Embryonic facial prominence (tissue), 1 donor: ENCODE data around the gene ZNF385D.
"Not testable (repeated sequence)": the region's sequence is repeated elsewhere in the genome, so short reads cannot be mapped to it uniquely, and the experiment has no call there.

Source experiments
- DNase-seq: peaks from one replicate; pipeline ENCODE4 v3.0.0-alpha.2; 2016; ENCODE audit errors: extremely low spot score

Gene ZNF385D

GRCh38 chr3:21509731-21510470 lies 241.1 kb downstream of the ZNF385D start:
- no peak for DNase-seq

DNA sequence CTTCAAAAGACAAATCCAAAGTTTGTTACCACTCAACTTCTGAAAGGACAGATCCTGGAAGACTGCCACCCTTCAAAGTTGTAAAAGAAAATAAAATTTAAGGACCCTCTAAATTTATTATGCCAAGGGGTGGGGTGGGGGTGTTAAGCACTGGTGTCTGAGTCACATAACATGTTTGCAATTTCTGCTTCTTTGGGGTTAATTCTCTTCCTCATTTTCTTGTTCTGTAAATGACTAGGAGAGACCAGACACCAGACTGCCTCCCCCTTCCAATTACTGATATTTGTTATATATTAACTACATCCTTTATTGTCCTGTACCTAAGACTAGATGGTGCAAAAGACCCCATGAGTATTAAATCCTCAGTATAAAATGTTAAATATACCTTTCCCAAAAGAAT lies 242.8 kb downstream of the ZNF385D start:
- DNase-seq: no peak

DNA sequence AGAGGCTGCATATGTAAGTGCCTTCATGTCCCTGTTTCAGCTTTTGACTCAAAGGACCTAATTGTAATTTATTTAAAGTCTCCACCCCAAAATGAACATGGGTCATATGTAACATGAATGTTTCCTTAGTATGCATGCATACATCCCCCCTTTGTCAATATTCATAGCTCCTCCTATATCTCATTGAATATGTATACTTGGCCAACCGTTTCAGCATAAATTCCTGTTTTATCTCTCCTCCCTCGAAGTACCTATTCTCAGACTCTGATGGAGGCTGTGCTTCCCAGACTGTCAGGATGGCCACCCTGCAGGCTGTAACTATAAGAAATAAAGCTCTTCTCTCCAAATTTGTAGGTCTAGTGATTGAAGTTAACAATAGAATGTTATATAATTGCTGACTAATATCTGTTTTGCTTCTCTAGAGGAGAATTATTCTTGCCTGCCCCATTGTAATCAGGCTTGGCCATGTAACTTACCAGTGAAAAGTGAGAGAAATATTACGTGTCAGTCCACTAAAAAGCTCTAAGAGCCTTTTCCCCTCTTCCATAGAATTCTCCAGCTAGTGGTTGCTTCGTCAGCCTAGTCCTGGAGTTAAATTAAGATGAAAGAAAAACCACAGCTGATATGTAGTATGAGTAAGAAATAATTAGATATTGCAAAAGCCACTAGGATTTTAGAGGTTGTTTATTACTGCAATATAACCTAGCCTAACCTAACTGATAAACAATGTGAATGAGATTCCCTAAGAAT lies 245.1 kb downstream of the ZNF385D start:
- no peak for DNase-seq

DNA sequence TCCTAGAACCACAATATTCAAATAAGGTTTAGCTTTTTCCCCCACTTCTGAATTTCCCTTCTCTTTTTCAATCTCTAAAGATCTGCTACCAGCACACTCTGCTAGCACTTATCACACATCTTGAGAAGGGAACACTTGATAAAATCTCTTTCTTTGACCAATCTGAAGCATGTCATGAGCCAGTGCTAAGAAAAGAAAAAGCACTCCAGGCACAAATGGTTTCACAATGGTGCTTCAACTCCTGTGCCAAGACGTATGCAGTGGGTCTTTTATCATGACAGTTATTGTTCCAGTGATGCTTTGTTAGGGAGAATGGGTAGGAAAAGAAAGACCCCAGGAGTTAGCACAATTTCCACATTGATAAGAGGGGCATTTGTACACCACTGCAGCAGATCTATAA lies 248.4 kb downstream of the ZNF385D start:
- DNase-seq: no peak

DNA sequence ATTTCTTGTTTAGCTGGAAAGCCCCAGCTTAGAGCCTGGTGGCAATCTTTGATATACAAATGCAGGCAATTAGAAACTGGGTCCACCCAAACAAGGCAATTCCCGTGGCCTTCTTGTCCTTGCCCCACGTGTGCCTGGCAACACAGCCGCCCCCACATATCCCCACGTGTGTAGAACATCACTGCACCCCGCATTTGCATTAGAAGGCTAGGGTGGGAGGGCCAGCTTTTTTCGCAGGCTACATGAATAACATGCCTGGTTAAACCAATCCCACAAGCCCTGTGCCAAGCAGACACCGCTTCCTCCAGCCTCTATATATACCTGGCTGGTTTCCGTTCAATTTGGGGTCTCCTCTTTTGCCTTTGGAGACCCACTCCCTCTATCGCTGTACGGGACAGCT lies 250.2 kb downstream of the ZNF385D start:
- no peak for DNase-seq

GRCh38 chr3:21490671-21491070 lies 260.3 kb downstream of the ZNF385D start:
- not testable (repeated sequence) for DNase-seq

DNA sequence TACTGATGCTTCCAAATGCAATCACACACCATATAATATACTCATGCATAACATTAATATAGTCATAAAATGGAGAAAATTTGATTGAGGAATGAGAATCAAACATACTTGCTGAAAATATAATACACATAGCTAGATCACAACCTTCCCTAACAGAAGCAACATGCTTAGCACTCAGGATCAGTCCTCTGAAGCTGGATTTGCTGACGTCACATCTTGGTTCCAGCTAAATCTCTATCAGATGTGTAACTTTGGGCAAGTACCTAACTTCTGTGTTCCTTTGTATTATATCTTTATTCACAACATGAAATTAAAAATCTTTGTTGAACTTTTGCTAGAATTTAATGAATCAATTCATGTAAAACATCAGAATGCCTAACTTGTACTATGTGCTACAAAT lies 263.5 kb downstream of the ZNF385D start:
- DNase-seq: no peak

DNA sequence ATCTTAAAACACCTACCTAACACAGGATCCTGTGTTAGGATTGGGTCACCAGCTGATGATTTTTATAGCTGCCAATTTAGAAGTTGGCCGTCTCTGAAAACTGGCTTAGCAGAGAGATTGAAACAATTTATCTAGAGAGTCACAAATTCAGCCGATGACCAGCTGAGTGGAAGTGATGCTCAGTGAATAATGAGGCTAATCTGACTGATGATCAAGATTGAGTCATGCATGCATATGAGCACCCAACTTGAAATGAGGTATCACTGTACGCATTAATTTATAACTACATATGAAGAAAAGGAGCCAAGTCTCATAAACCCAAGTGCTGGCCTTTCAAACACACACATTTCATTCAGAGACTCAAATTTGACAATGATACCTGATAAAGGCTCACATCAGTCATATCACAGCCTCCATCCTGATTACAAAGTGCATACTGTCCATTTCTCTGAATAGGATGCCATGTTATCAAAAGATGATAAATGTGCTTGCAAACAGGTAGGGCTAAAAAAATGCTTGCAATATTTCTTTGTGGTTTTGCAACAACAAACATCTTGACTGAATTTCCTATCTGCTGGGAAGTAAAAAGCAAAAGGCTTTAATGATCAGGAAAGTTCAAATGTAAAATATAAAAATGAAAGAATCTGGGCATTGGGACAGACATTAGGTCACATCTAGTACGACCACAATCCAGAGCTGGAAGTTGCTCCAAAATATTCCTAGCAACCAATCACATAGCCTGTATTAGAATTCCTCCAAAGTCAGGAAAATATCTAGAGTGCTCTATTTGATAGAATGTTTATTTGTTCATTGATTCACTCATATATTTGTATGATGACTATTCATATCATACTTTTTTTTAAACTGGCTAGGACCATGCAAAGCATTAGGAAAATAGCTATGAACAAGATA lies 264.7 kb downstream of the ZNF385D start:
- not testable (repeated sequence) for DNase-seq

GRCh38 chr3:21484828-21485144 lies 266.2 kb downstream of the ZNF385D start:
- DNase-seq: no peak

GRCh38 chr3:21484057-21484827 lies 266.8 kb downstream of the ZNF385D start:
- no peak for DNase-seq

GRCh38 chr3:21481991-21482390 lies 269.0 kb downstream of the ZNF385D start:
- no peak for DNase-seq

DNA sequence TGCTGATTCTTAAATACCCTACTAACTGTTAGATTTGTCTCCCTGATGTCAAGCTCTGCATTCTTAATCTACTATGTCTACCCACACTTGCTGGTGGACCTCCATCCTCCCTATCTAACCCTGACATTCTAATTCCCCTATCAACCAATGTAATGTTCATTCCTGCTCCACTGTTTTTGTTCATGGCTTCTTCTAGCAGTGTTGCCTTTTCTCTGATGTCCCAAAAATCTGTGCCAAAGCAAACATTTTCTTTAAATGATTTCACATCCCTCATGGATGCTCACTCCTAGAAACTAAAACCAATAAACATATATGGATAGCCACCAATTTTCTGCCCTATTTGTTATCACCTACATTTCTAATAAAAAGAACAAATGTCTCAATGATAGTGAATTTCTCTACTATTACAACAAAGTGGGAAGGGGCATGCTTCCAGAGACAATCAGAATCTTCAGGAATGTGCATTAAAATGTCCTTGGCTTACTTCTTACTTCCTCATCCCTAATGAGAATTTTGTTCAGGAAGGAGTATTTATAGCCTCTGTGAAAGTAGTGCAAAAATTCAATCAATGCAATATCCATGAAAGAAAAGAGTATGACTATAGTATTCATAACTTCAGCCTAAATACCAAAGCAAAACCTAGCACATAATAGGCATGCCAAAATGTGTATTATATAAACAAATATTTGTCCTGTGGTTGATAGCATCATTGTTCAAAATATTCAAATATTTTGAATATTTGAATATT lies 273.3 kb downstream of the ZNF385D start:
- no peak for DNase-seq

DNA sequence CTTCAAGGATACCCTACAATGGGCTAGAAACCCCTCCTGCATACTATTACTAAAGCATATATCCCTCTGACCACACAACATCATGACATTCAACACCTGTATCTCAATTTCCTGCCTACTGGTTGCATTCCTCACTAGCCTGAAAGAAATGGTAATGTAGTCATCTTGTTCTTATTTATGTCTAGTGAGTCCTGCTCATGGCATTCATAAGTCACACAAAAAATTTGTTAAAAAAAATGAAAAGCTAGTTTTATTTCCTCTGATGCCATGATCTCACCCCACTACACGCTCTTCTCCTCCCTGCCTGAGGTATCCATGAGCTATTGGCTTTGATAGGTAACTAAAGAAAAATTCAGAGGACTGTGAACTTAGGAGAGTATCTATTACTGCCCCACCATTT lies 284.5 kb downstream of the ZNF385D start:
- no peak for DNase-seq

GRCh38 chr3:21464746-21465145 lies 286.3 kb downstream of the ZNF385D start:
- DNase-seq: no peak

DNA sequence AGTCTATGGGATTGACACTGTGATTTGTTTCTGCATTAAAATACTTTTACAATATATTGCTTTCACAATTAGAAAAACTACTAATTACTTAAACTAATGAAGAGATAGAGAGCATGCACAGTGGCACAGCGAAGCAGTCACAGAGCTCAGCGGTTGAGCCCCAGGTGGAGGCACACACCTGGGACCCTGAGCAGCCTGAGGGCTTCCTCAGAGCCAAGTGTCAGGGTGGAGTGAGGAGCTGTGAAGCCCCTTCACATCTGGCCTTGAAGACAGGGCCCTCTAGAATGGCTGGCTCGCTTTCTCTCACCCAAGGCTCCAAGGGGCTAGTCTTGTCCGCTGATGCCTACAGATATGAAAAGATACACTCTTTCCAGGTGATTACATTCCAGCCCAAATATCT lies 287.7 kb downstream of the ZNF385D start:
- DNase-seq: no peak

GRCh38 chr3:21462141-21462540 lies 288.9 kb downstream of the ZNF385D start:
- DNase-seq: no peak

GRCh38 chr3:21457084-21457483 lies 293.9 kb downstream of the ZNF385D start:
- no peak for DNase-seq

GRCh38 chr3:21449738-21450137 lies 301.3 kb downstream of the ZNF385D start:
- DNase-seq: no peak

GRCh38 chr3:21447476-21448151 lies 303.4 kb downstream of the ZNF385D start:
- no peak for DNase-seq

- DNase-seq: no peak
Measured at GRCh38 chr3:21446945-21447475, 304.0 kb downstream of the ZNF385D start.
